Fibroblast of the aortic adventitia (primary cell): ENCODE measurements around the gene NEO1. TPM values are rescaled to one million over a fixed set of nuclear protein-coding genes. Genes with fewer than 3 reads are reported as not detected.

ENCODE experiments used
- DNase-seq: peaks from one replicate; pipeline ENCODE4 v3.0.0-alpha.2; 2010; ENCODE audit warnings: low read depth
- H3K4me3 ChIP-seq: 2 replicates; pipeline ENCODE4 v1.5.1; 2011; ENCODE audit warnings: low read depth, mild to moderate bottlenecking, control low read depth, low read length, moderate library complexity
- CTCF ChIP-seq: IDR thresholded peaks from 2 replicates; pipeline ENCODE4 v1.5.1; 2011; ENCODE audit warnings: mild to moderate bottlenecking, low read length, control low read depth, inconsistent platforms; ENCODE audit not compliant: insufficient read depth
- total RNA-seq: library from RNA; depleted of rRNA; stranded (reverse); fragments of >200 nt; gene quantifications from 2 replicates; pipeline ENCODE4 v1.2.3, GENCODE V29; 2012; ENCODE audit warnings: low replicate concordance

NEO1 gene
- total RNA-seq, 1 donor = 26.2 TPM

- TF ChIP-seq CTCF = no peak
- no peak overlapping the region for H3K4me3 ChIP-seq
- DNase-seq = peak; percentile 5
These were observed 23.3 kb upstream of the NEO1 start for GRCh38 chr15:73028831-73029451.

GRCh38 chr15:73030122-73030679 lies 22.1 kb upstream of the NEO1 start:
- no peak overlapping the region for H3K4me3 ChIP-seq
- DNase-seq = no peak
- no peak for TF ChIP-seq CTCF

GRCh38 chr15:73031648-73032047 lies 20.6 kb upstream of the NEO1 start:
- DNase-seq = no peak
- no peak for TF ChIP-seq CTCF
- no peak overlapping the region for H3K4me3 ChIP-seq

GRCh38 chr15:73033611-73034010 lies 18.7 kb upstream of the NEO1 start:
- TF ChIP-seq CTCF = no peak
- DNase-seq = no peak
- no peak overlapping the region for H3K4me3 ChIP-seq

DNA sequence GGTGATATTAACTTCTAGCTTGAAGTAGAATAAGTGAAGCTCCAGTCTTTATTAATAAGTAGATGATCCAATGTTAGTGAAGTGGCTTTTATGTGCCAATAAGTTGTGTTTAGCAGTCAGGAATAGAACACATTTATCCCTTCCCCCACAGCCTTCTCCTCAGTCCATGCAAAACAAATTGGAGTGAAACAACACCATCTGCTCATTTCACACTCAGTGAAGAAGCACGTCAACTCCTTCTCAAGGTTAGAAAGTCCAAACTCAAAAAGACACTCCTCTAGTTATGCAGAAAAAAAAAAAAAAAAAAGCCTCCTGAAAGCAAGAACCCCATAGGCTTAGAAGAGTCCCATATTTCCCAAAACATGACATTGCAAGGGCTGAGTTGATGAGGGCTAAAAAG lies 18.0 kb upstream of the NEO1 start:
- TF ChIP-seq CTCF = no peak
- DNase-seq = no peak
- no peak overlapping the region for H3K4me3 ChIP-seq

GRCh38 chr15:73035221-73035620 lies 17.0 kb upstream of the NEO1 start:
- no peak for TF ChIP-seq CTCF
- DNase-seq = no peak
- no peak overlapping the region for H3K4me3 ChIP-seq

DNA sequence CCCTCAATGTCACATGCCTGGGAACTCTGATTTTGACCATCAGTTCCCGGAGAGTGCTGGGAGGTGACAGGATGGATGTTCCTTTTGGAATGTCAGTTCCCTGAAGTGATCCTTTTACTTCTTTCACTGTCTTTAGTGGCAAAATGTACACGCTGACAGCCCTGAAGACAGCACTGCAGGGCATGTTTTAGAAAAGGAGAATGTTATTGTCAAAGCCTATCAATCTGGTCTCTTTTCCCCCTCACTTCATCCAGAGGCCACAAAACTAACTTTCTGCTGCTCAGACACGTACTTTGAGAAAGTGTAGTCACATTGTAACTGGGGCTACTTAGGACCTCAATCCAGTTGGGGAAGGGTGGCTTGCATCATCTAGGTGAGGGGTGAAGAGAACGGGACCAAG lies 14.0 kb upstream of the NEO1 start:
- no peak for TF ChIP-seq CTCF
- no peak for DNase-seq
- H3K4me3 ChIP-seq = no peak overlapping the region
